ENCODE data around the gene RAD23A.

The RAD23A gene

DNA sequence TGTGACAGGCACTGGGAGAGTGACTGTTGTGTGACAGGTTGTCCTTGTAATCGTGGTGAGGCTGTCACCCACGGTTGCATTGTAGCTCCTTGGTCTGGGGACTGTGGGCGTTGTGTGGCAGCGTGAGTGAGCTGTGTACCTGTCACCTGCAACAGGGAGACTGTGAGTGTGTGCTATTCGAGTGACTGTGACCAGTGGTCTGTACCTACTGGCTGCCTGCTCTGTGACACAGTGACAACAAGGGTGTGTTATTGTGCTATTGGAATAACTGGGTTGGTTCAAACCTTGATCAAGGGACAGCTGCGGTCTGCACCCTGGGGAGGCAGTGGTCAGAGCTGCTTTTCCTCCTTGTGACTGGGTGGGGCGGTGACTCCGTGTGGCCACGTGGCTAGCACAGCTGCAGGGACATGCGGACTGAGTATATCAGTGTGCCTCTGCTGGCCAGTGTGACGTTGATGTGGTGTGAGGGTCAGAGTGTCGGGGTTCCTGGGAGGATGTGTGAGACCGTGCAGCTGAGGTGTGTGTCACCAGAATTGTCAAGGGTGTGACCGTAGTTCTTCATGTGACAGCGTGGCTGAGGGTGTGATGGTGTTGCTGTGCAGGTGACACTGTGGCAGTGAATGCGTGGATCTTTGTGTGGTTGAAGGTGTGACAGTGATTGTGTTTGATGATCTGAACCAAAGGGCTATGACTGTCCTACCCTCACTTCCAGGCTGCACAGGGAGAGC, 39.6 kb downstream of the RAD23A start:
- DNase-seq, result no peak

DNA sequence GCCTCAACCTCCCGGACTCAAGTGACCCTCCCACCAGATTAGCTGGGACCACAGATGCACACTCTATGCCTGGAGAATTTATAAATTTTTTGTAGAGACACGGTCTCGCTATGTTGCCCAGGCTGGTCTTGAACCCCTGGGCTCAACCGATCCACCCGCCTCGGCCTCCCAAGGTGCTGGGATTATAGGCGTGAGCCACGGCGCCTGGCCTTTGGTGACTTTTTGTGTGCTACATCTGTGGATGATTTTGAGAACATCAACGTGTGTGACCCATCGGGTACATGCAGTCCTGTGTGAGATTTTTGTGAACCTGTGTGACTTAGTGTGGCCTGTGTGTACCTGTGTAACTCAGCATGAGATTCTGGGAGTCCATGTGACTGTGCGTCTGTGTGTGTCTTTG, 41.1 kb downstream of the RAD23A start:
- no peak for DNase-seq

GRCh38 chr19:12987190-12987589, 41.5 kb downstream of the RAD23A start:
- no peak for DNase-seq

DNA sequence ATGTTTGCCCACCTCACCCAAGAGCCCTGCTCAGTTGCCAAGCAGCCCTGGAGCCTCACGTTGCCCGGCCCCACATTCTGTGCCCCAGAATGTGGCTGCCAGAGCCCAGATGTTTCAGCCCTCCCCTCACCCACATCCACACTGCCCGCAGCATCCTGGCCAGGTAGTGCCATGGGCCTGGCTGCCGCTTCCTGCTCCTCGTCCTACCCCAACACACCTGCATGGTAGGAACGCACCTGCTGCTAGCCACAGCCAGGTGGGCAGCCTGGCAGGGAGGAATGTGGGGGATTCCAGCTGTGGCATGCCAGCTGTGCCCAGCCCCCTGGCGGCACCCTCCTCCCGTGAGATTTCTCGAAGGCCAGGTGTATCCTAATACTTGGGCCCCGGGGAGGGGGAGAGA, 42.1 kb downstream of the RAD23A start:
- no peak for DNase-seq

GRCh38 chr19:12990431-12990830, 44.8 kb downstream of the RAD23A start:
- DNase-seq, result no peak

DNA sequence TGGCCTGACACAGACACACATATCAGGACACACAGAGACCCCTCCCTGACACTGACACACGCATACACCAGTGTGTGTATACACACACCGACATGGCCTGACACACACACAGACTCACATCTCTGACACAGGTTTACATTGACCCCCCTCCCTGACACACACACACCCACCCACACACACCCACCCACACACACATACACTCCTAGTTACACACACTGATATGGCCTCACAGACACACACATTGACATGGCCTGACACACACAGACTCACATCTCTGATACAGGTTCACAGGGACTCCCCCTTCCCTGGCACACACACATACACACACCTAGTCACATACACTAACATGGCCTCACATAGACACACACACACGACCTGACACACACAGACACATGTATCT, 45.2 kb downstream of the RAD23A start:
- DNase-seq, result no peak

- no peak for DNase-seq
These were observed 45.6 kb downstream of the RAD23A start for GRCh38 chr19:12991296-12991695.

GRCh38 chr19:12992729-12993128, 47.1 kb downstream of the RAD23A start:
- no peak for DNase-seq

GRCh38 chr19:12993562-12993961, 47.9 kb downstream of the RAD23A start:
- DNase-seq, result no peak

GRCh38 chr19:12994701-12995595, 49.3 kb downstream of the RAD23A start, which contains the start of gene NFIX:
NFIX (plus strand) TSS chr19:12995475; CDS start chr19:12995838, 363 bp downstream.
- DNase-seq, result peak; percentile 12

- DNase-seq, result no peak
These were observed 50.1 kb downstream of the RAD23A start for GRCh38 chr19:12995596-12996405.

GRCh38 chr19:12996406-12997094, 50.9 kb downstream of the RAD23A start:
- DNase-seq, result no peak

GRCh38 chr19:12997179-12997966, 51.7 kb downstream of the RAD23A start:
- DNase-seq, result no peak

- DNase-seq, result no peak
These were observed 52.6 kb downstream of the RAD23A start for GRCh38 chr19:12997967-12998940.

- no peak for DNase-seq
These were observed 55.5 kb downstream of the RAD23A start for GRCh38 chr19:13001166-13001501.

GRCh38 chr19:13001502-13002165, 56.0 kb downstream of the RAD23A start:
- no peak for DNase-seq

DNA sequence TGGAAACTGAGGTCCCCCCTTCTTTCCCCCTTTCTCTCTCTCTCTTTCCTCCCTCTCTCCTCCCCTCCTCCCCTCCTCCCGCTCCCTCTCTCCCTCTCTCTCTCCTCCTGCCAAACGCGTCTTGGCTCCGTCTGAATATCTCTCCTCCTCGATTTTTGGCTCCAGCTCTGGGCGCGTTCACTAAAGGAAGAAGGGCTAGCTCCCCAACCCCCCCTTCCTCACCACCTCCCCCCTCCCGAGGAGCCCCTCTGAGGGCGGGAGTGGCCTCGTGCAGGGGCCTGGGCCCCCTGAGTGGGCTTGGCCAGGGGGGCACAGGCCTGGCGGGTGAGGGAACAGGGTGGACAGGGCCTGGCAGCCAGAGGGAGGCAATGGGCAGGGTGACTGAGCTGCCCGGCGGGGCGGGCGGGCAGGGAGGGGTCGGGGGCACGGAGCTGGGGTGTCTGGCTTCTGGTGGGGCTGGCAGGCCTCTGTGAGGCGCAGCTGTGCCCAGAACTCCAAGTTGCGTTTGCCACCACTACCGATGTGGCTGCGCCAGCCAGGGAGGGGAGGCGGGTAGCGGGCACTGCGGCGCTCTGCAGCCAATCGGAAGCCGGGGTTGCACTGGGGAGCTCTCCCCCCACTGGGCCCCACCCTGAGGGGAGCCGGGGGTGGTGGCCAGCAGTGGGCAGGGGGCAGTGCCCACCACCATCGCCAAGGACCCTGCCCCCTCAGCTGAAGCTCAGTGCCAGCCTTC, 56.7 kb downstream of the RAD23A start:
- DNase-seq, result no peak

DNA sequence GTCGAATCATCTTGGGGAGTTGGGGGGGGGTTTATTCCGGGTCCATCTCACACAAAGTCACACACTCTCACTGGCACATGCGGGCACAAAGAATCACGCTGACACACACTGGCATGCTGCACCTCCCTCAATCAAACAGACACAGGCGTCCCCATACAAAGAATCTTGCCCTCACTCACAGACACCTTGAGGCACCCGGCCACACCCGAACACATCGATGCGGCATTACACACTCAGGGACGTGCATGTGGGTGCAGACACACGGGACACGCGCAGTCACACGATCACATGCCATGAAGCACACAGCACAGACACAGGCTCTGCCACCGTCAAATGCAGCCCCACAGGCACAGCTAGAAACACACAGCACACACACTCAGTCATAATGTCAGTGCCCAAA, 57.4 kb downstream of the RAD23A start:
- DNase-seq, result no peak

All from NCI-H1436 (cell line).